IMR-90 (cell line): ENCODE measurements around the gene TMEM59. TPM values are rescaled to one million over a fixed set of nuclear protein-coding genes. Genes with fewer than 3 reads are reported as not detected.

Source experiments
- ATAC-seq: fragments of 200-7000 bp; cut with Tn5 transposase; 2 replicates; pipeline ENCODE4 v1.9.1; 2020; ENCODE audit warnings: low read depth, mild to moderate bottlenecking, moderate library complexity
- BruUV-seq: library from RNA; stranded (reverse); fragments of 400-500 nt; replicated peaks from 2 replicates; lab custom pipeline; 2021; lab: Mats Ljungman, UMichigan
- CTCF ChIA-PET: fragments of 300-600 bp; formaldehyde crosslinking; extraction: SDS; loops from one replicate; lab custom pipeline; 2021; ENCODE audit warnings: antibody characterized with exemption; lab: Yijun Ruan, JAX
- POLR2A ChIA-PET: fragments of 300-600 bp; sonication (Branson Sonifier 250); formaldehyde crosslinking; loops from one replicate; lab custom pipeline; 2022; ENCODE audit warnings: antibody characterized with exemption; ENCODE audit not compliant: unreplicated experiment; lab: Charles Lee
- DNase-seq: peaks from one replicate; pipeline ENCODE4 v3.0.0; 2013
- H2AFZ ChIP-seq: replicated peaks from 2 replicates; pipeline ENCODE3; 2013; ENCODE audit warnings: low read length, mild to moderate bottlenecking; ENCODE audit not compliant: poor library complexity
- H2AK5ac ChIP-seq: 2 replicates; pipeline ENCODE4 v1.6.1; 2013; ENCODE audit warnings: low read depth, low read length, inconsistent platforms
- H2AK9ac ChIP-seq: replicated peaks from 2 replicates; pipeline ENCODE3; 2013; ENCODE audit warnings: mild to moderate bottlenecking, low read depth, low read length, moderate library complexity; ENCODE audit not compliant: poor library complexity
- H2BK120ac ChIP-seq: 2 replicates; pipeline ENCODE4 v1.6.1; 2013; ENCODE audit warnings: low read depth, low read length, inconsistent platforms
- H2BK15ac ChIP-seq: 3 replicates; pipeline ENCODE4 v1.6.1; 2013; ENCODE audit warnings: low read depth, low read length, inconsistent platforms
- H2BK20ac ChIP-seq: 2 replicates; pipeline ENCODE4 v1.6.1; 2013; ENCODE audit warnings: low read depth, mild to moderate bottlenecking, inconsistent platforms, low read length, moderate library complexity
- H2BK5ac ChIP-seq: 2 replicates; pipeline ENCODE4 v1.6.1; 2013; ENCODE audit warnings: mild to moderate bottlenecking, low read depth, low read length, inconsistent platforms; ENCODE audit not compliant: poor library complexity, severe bottlenecking
- H3K14ac ChIP-seq: replicated peaks from 2 replicates; pipeline ENCODE4 v1.6.1; 2013; ENCODE audit warnings: low read depth, low read length, inconsistent platforms
- H3K18ac ChIP-seq: 2 replicates; pipeline ENCODE4 v1.6.1; 2013; ENCODE audit warnings: low read depth, low read length, control low read depth
- H3K23ac ChIP-seq: 2 replicates; pipeline ENCODE4 v1.6.1; 2013; ENCODE audit warnings: low read depth, low read length, inconsistent platforms
- H3K27ac ChIP-seq: 2 replicates; pipeline ENCODE4 v1.5.1; 2013; ENCODE audit warnings: mild to moderate bottlenecking, control low read depth, low read length; ENCODE audit not compliant: insufficient read depth
- H3K27me3 ChIP-seq: 2 replicates; pipeline ENCODE4 v1.6.1; 2013; ENCODE audit warnings: low read length; ENCODE audit not compliant: control insufficient read depth, insufficient read depth
- H3K36me3 ChIP-seq: 2 replicates; pipeline ENCODE4 v1.6.1; 2013; ENCODE audit warnings: low read length, mixed read lengths; ENCODE audit not compliant: control insufficient read depth, insufficient read depth
- H3K4ac ChIP-seq: 2 replicates; pipeline ENCODE4 v1.6.1; 2013; ENCODE audit warnings: low read depth, low read length, inconsistent platforms
- H3K4me1 ChIP-seq: 2 replicates; pipeline ENCODE4 v1.6.1; 2013; ENCODE audit warnings: low read length, mixed read lengths; ENCODE audit not compliant: control insufficient read depth, insufficient read depth
- H3K4me2 ChIP-seq: 2 replicates; pipeline ENCODE4 v1.6.1; 2013; ENCODE audit warnings: low read depth, mild to moderate bottlenecking, control low read depth, low read length, moderate library complexity
- H3K4me3 ChIP-seq: 2 replicates; pipeline ENCODE4 v1.5.1; 2013; ENCODE audit warnings: low read depth, mild to moderate bottlenecking, control low read depth, low read length, moderate library complexity; ENCODE audit not compliant: insufficient read depth
- H3K56ac ChIP-seq: 2 replicates; pipeline ENCODE4 v1.6.1; 2013; ENCODE audit warnings: low read length, inconsistent platforms; ENCODE audit not compliant: insufficient read depth; ENCODE audit errors: extremely low read depth
- H3K79me1 ChIP-seq, 2 experiments: 2 replicates each; pipeline ENCODE4 v1.6.1; 2013; ENCODE audit warnings: low read length in 2 of 2, inconsistent platforms in 1 of 2, low read depth in 1 of 2
- H3K9ac ChIP-seq: 2 replicates; pipeline ENCODE4 v1.6.1; 2013; ENCODE audit warnings: low read depth, low read length, control low read depth
- H3K9me1 ChIP-seq: 2 replicates; pipeline ENCODE4 v1.6.1; 2013; ENCODE audit warnings: low read length, inconsistent platforms; ENCODE audit not compliant: insufficient read depth
- H3K9me3 ChIP-seq: 2 replicates; pipeline ENCODE4 v1.6.1; 2013; ENCODE audit warnings: low read length; ENCODE audit not compliant: control insufficient read depth, insufficient read depth
- H4K20me1 ChIP-seq: 2 replicates; pipeline ENCODE4 v1.6.1; 2013; ENCODE audit warnings: low read length, inconsistent platforms; ENCODE audit not compliant: insufficient read depth
- H4K5ac ChIP-seq: 2 replicates; pipeline ENCODE4 v1.6.1; 2013; ENCODE audit warnings: mild to moderate bottlenecking, low read depth, low read length, control low read depth
- H4K8ac ChIP-seq, 2 experiments: 2 replicates each; pipeline ENCODE4 v1.6.1; 2013; ENCODE audit warnings: low read depth in 2 of 2, low read length in 2 of 2, control low read depth in 1 of 2, inconsistent platforms in 1 of 2
- H4K91ac ChIP-seq: 2 replicates; pipeline ENCODE4 v1.6.1; 2013; ENCODE audit warnings: low read depth, low read length, inconsistent platforms; ENCODE audit not compliant: insufficient read depth
- BHLHE40 ChIP-seq: fragments of 150-350 bp; IDR thresholded peaks from 2 replicates; pipeline ENCODE4 v1.6.1; 2016; ENCODE audit warnings: mild to moderate bottlenecking, low read depth, low read length
- CEBPB ChIP-seq: IDR thresholded peaks from 2 replicates; pipeline ENCODE4 v1.6.1; 2012; ENCODE audit warnings: low read depth, low read length, improper control_type of control experiment
- CHD1 ChIP-seq: IDR thresholded peaks from 2 replicates; pipeline ENCODE4 v1.6.1; 2012; ENCODE audit warnings: low read depth, low read length, improper control_type of control experiment
- CTCF ChIP-seq: conservative IDR thresholded peaks from 2 replicates; pipeline ENCODE4 v1.5.1; 2012; ENCODE audit warnings: mild to moderate bottlenecking, low read depth, low read length, improper control_type of control experiment
- ELK1 ChIP-seq: fragments of 150-350 bp; IDR thresholded peaks from 2 replicates; pipeline ENCODE4 v1.6.1; 2016; ENCODE audit warnings: low read depth, mild to moderate bottlenecking, low read length, moderate library complexity, borderline replicate concordance
- FOS ChIP-seq: fragments of 150-350 bp; IDR thresholded peaks from 2 replicates; pipeline ENCODE4 v1.6.1; 2016; ENCODE audit warnings: low read depth, low read length
- MAFK ChIP-seq: IDR thresholded peaks from 2 replicates; pipeline ENCODE4 v1.6.1; 2012; ENCODE audit warnings: low read depth, low read length, improper control_type of control experiment
- MAZ ChIP-seq: IDR thresholded peaks from 2 replicates; pipeline ENCODE4 v1.6.1; 2012; ENCODE audit warnings: low read depth, mild to moderate bottlenecking, low read length, improper control_type of control experiment, moderate library complexity, borderline replicate concordance
- MXI1 ChIP-seq: IDR thresholded peaks from 2 replicates; pipeline ENCODE4 v1.6.1; 2012; ENCODE audit warnings: low read depth, mild to moderate bottlenecking, low read length, moderate library complexity, borderline replicate concordance
- NFE2L2 ChIP-seq: fragments of 150-350 bp; IDR thresholded peaks from 2 replicates; pipeline ENCODE4 v1.6.1; 2016; ENCODE audit warnings: low read depth, mild to moderate bottlenecking, low read length
- POLR2A ChIP-seq: IDR thresholded peaks from 2 replicates; pipeline ENCODE4 v1.6.1; 2012; ENCODE audit warnings: mild to moderate bottlenecking, low read depth, low read length
- RAD21 ChIP-seq: IDR thresholded peaks from 2 replicates; pipeline ENCODE4 v1.6.1; 2012; ENCODE audit warnings: low read length, improper control_type of control experiment
- RCOR1 ChIP-seq: IDR thresholded peaks from 2 replicates; pipeline ENCODE4 v1.6.1; 2012; ENCODE audit warnings: mild to moderate bottlenecking, low read length, improper control_type of control experiment; ENCODE audit not compliant: insufficient replicate concordance
- RFX5 ChIP-seq: IDR thresholded peaks from 2 replicates; pipeline ENCODE4 v1.8.0; 2012; ENCODE audit warnings: low read depth, mild to moderate bottlenecking, low read length, moderate library complexity
- SMC3 ChIP-seq: fragments of 150-350 bp; IDR thresholded peaks from 2 replicates; pipeline ENCODE4 v1.6.1; 2016; ENCODE audit warnings: low read depth, mild to moderate bottlenecking, antibody characterized with exemption, low read length, moderate library complexity
- USF2 ChIP-seq: fragments of 150-350 bp; IDR thresholded peaks from 2 replicates; pipeline ENCODE4 v1.6.1; 2017; ENCODE audit warnings: mild to moderate bottlenecking, antibody characterized with exemption, low read length, low read depth
- dilution Hi-C: fragments of 300-500 bp; cut with HindIII; formaldehyde crosslinking; loops from one replicate; pipeline ENCODE4 v1.14.3; 2018; ENCODE audit warnings: low sequenced_read_pairs; ENCODE audit not compliant: unreplicated experiment
- in situ Hi-C: fragments of 300-500 bp; cut with MboI; formaldehyde crosslinking; loops from 3 replicates; pipeline ENCODE4 v1.14.3; 2019; ENCODE audit warnings: low sequenced_read_pairs, inconsistent platforms, mixed read lengths
- intact Hi-C: fragments of 100-400 bp; cut with micrococcal nuclease; formaldehyde crosslinking; loops from 2 replicates; pipeline ENCODE4 v1.10.0; 2022
- polyA plus RNA-seq, 3 experiments: library from polyadenylated mRNA; depleted of rRNA; stranded (reverse); fragments of >200 nt; gene quantifications; 2 replicates each; pipeline ENCODE4 v1.2.3, GENCODE V29; 2012; ENCODE audit warnings: low replicate concordance in 1 of 3
- total RNA-seq: library from RNA; depleted of rRNA; stranded (reverse); fragments of >200 nt; gene quantifications from 2 replicates; pipeline ENCODE4 v1.2.3, GENCODE V29; 2012

Gene TMEM59
- total and polyA plus RNA-seq, 2 of the 4 experiments (the other 2 are of a cell fraction), result 239 to 241 TPM

- H3K9me1 ChIP-seq, result no peaks in the 10 kb centered on the region
- H3K27me3 ChIP-seq, result no peaks in the 10 kb centered on the region; the same call in 1 of the 2 replicates
- H2AFZ ChIP-seq, result no peak overlapping the region
- H2BK5ac ChIP-seq, result no peak overlapping the region
- no peak overlapping the region for H2BK20ac ChIP-seq
- no peaks in the 10 kb centered on the region for H3K79me1 ChIP-seq
- BruUV-seq, result no TSS peak
- H3K4me2 ChIP-seq, result no peak overlapping the region
- no peak overlapping the region for H2BK120ac ChIP-seq
- H2BK15ac ChIP-seq, result no peak overlapping the region
- H3K18ac ChIP-seq, result no peak overlapping the region
- POLR2A ChIA-PET, result no interaction called here
- peaks cover 2% of the 10 kb centered on the region; the same call in 1 of the 2 replicates for H3K4me1 ChIP-seq
- H2AK5ac ChIP-seq, result no peak overlapping the region
- dilution Hi-C loops (no loop called here), in situ Hi-C loops (no loop called here), intact Hi-C loops (no loop called here)
- H3K4me3 ChIP-seq, result no peak overlapping the region
- no peaks in the 10 kb centered on the region for H4K20me1 ChIP-seq
- DNase-seq (no peak), ATAC-seq (no peak)
- H4K5ac ChIP-seq, result no peak overlapping the region
- no peak overlapping the region for H3K56ac ChIP-seq
- CTCF ChIA-PET, result no interaction called here
- H3K27ac ChIP-seq, result no peak overlapping the region
- H4K91ac ChIP-seq, result no peak overlapping the region
- H3K9me3 ChIP-seq, result no peaks in the 10 kb centered on the region
- no peak overlapping the region for H3K14ac ChIP-seq
- H3K4ac ChIP-seq, result no peak overlapping the region
- H2AK9ac ChIP-seq, result no peak overlapping the region
- no peak overlapping the region for H3K23ac ChIP-seq
- no peak overlapping the region for H4K8ac ChIP-seq
- no peaks in the 10 kb centered on the region for H3K36me3 ChIP-seq
- no peak for TF ChIP-seq SMC3
- no peak for TF ChIP-seq MAZ
- no peak for TF ChIP-seq MXI1
- no peak for TF ChIP-seq RAD21
- TF ChIP-seq POLR2A, result no peak
- TF ChIP-seq ELK1, result no peak
- no peak for TF ChIP-seq USF2
- no peak for TF ChIP-seq CHD1
- no peak for TF ChIP-seq CTCF
- TF ChIP-seq BHLHE40, result no peak
- no peak for TF ChIP-seq MAFK
- no peak for TF ChIP-seq CEBPB
- TF ChIP-seq NFE2L2, result no peak
- no peak for TF ChIP-seq FOS
- TF ChIP-seq RCOR1, result no peak
- no peak for TF ChIP-seq RFX5
- H3K9ac ChIP-seq, result no peak overlapping the region
Observed at GRCh38 chr1:53984726-53985125, 68.3 kb downstream of the TMEM59 start.
